Cardiac fibroblast (primary cell): Measurements from ENCODE around the gene OR10AG1.
A peak's percentile ranks its signal among the peaks of the same experiment; 100 is the strongest.

Source experiments
- DNase-seq, 2 donors: peaks; one replicate each; pipeline versions ENCODE4 v3.0.0 to v3.0.0-alpha.2; 2010; ENCODE audit warnings: low read depth in 2 of 2
- H3K4me3 ChIP-seq, 2 donors: replicated peaks in 1 of 2; 1 replicate in 1 of 2; 2 replicates in 1 of 2; pipeline ENCODE4 v1.5.1; 2011; ENCODE audit warnings: low read depth in 2 of 2, low read length in 2 of 2, mild to moderate bottlenecking in 2 of 2, moderate library complexity in 1 of 2
- TF ChIP-seq, protein P1 (sequence below): IDR thresholded peaks from one replicate; pipeline ENCODE4 v1.5.1; 2011; ENCODE audit warnings: low read depth, mild to moderate bottlenecking, low read length, inconsistent platforms

OR10AG1 gene

DNA sequence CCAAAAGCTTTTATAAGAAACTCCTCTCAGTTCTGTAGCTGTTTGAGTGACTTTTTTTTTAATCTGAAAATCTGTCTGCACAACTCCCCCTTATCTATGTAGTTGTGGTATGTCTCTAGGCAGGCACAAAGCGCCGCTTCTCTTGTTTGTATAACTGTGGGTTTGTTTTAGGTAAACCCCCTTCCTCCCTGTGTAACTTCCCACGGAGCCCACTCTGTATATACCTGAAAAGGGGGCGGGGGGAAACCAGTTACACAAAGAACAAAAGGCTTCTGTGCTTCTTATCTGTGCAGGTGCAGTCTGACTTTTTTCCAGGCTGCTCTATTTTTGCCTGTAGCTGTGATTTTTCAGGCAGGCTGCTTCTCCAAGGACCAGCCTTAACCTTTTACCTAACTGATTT lies 13.2 kb downstream of the OR10AG1 start:
- no peak overlapping the region for H3K4me3 ChIP-seq
- DNase-seq, result no peak
- TF ChIP-seq, protein P1, sequence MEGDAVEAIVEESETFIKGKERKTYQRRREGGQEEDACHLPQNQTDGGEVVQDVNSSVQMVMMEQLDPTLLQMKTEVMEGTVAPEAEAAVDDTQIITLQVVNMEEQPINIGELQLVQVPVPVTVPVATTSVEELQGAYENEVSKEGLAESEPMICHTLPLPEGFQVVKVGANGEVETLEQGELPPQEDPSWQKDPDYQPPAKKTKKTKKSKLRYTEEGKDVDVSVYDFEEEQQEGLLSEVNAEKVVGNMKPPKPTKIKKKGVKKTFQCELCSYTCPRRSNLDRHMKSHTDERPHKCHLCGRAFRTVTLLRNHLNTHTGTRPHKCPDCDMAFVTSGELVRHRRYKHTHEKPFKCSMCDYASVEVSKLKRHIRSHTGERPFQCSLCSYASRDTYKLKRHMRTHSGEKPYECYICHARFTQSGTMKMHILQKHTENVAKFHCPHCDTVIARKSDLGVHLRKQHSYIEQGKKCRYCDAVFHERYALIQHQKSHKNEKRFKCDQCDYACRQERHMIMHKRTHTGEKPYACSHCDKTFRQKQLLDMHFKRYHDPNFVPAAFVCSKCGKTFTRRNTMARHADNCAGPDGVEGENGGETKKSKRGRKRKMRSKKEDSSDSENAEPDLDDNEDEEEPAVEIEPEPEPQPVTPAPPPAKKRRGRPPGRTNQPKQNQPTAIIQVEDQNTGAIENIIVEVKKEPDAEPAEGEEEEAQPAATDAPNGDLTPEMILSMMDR, result no peak

DNA sequence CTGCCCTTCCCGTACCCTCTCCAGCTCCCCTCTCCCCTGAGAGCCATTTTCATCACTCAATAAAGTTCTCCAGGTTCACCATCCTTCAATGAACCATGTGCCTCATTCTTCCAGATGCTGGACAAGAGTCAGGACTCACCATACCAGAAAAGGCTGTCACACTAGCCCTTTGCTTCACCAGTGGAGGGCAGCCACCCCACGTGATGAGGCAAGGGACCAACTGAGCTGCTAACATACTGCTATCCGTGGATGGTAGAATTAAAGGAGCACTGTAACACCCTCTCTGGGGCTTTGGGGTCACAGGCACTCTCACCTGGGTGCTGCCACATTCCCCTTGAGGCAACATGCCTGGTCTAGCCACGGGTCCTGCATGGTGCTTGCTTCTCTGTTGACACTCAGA lies 20.4 kb downstream of the OR10AG1 start:
- TF ChIP-seq, protein P1, result no peak
- no peak for DNase-seq
- H3K4me3 ChIP-seq, result no peak overlapping the region

DNA sequence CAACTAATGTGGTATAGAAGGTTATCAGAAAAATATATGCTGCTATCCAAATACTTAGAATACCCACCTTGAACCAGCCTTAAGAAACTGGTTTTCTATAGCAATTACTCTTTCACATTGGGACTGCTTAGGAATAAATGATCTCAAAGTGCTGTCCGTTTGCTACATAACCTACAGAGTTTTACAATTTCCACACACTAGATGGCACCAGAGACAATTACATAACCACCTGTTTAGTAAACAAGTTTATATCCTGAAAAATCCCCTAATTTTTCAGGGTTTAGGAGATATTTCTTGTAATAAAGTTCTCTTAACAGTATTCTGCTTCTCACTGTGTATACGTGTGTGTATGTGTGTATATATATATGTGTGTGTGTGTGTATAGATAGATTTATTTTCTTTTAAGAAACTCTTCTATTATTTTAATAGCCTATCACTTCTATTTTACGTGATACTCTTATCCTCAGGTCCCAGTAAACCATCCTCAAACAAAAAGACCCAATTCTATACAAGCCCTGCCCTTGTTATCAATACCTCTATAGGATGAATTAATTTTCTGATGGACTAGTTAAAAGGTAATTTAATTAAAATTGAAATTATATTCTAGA lies 26.9 kb downstream of the OR10AG1 start:
- peak; percentile 33 to 67 for DNase-seq
- H3K4me3 ChIP-seq, result no peak overlapping the region
- TF ChIP-seq, protein P1, result peak; percentile 37

DNA sequence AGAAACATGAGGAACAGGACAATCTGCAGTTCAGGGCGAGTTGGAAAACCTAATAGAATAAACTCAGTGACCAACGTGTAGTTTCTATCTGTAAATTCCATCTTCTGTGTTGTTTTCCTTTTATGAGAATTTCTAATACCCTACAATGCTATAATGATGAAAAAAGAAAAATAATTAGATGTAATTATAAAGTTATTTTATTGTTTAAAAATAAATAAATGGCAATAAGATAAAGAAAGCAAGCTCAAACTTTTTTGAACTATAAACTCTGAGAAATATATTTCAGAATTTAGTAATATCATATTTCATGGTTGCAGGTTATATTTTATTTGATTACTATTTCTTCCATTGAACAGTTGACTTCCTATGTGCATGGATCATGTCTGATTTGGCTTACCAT lies 33.4 kb downstream of the OR10AG1 start, which contains the start of gene OR5I1:
TSS of gene OR5I1 (minus strand) at position 101 of the 400 bp plus-strand sequence. CDS start at position 101, 0 bp downstream.
- TF ChIP-seq, protein P1, result no peak
- H3K4me3 ChIP-seq, result no peak within 1 kb of the TSS
- no peak for DNase-seq

DNA sequence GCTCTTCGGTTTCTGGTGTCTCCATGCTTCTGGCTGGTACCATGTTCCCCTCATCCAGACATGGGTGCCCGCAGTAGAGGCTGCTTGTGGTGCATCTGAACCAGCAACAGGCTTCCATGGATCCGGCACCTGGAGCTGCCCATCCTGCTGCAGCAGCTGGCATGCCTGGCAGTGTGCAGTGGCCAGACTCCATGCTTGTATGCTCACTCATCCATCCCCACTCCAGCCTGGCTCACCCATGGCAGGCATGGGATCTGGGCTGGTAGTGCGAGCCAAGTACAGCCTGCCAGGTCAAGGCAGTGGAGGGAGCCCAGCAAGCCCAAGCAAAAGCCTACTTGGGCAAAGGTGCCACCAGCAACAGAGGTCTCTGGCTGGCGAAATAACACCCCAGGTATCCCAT lies 49.2 kb downstream of the OR10AG1 start:
- TF ChIP-seq, protein P1, result no peak
- no peak overlapping the region for H3K4me3 ChIP-seq
- no peak for DNase-seq
